Mesothelial cell of epicardium (in vitro differentiated cells): ENCODE results near the gene THTPA. TPM values are rescaled to one million over a fixed set of nuclear protein-coding genes. Genes with fewer than 3 reads are reported as not detected.
A peak's percentile ranks its signal among the peaks of the same experiment; 100 is the strongest.
"Not testable (repeated sequence)": the region's sequence is repeated elsewhere in the genome, so short reads cannot be mapped to it uniquely, and the experiment has no call there.

ENCODE experiments used
- DNase-seq, 2 experiments: peaks; one replicate each; pipeline ENCODE4 v3.0.0; 2021; ENCODE audit warnings: low spot score in 2 of 2; ENCODE audit not compliant: unreplicated experiment in 2 of 2
- H3K27ac Mint-ChIP-seq: 2 replicates; pipeline ENCODE4 v1.8.0; 2021; ENCODE audit warnings: mixed read lengths
- H3K27me3 Mint-ChIP-seq: 2 replicates; pipeline ENCODE4 v1.8.0; 2021; ENCODE audit warnings: low read depth, mixed read lengths
- H3K36me3 Mint-ChIP-seq: 2 replicates; pipeline ENCODE4 v1.8.0; 2021; ENCODE audit warnings: mixed read lengths
- H3K4me1 Mint-ChIP-seq: 2 replicates; pipeline ENCODE4 v1.8.0; 2021; ENCODE audit warnings: mixed read lengths
- H3K4me3 Mint-ChIP-seq: 2 replicates; pipeline ENCODE4 v1.8.0; 2021; ENCODE audit warnings: mild to moderate bottlenecking, moderate library complexity, mixed read lengths
- H3K9me3 Mint-ChIP-seq: 2 replicates; pipeline ENCODE4 v1.8.0; 2021; ENCODE audit warnings: mixed read lengths
- CTCF ChIP-seq: fragments of 200-600 bp; sonication (generic); IDR thresholded peaks from one replicate; pipeline ENCODE4 v1.5.0; 2021; ENCODE audit warnings: antibody characterized with exemption; ENCODE audit not compliant: unreplicated experiment
- total RNA-seq: library from RNA; stranded (reverse); gene quantifications from 3 replicates; pipeline ENCODE4 v1.2.1, GENCODE V29; 2021

Gene THTPA
- total RNA-seq, 1 donor from 2014 or later, result 15.2 TPM

GRCh38 chr14:23536494-23536893 is 19.6 kb upstream of the THTPA start:
- no peak for DNase-seq
- Mint-ChIP-seq H3K27me3 (no peaks in the 10 kb centered on the region), H3K4me3 (no peak overlapping the region), H3K9me3 (no peaks in the 10 kb centered on the region), H3K36me3 (peaks cover 2% of the 10 kb centered on the region), H3K27ac (no peak overlapping the region), H3K4me1 (peaks cover 24% of the 10 kb centered on the region)
- no peak for TF ChIP-seq CTCF

GRCh38 chr14:23536906-23537305 is 19.2 kb upstream of the THTPA start:
- peaks cover 24% of the 10 kb centered on the region for H3K4me1 Mint-ChIP-seq
- H3K4me3 Mint-ChIP-seq, DNase-seq, H3K27me3 Mint-ChIP-seq, H3K9me3 Mint-ChIP-seq, H3K36me3 Mint-ChIP-seq, H3K27ac Mint-ChIP-seq: not testable (repeated sequence)

- TF ChIP-seq CTCF, result no peak
- Mint-ChIP-seq H3K27me3 (no peaks in the 10 kb centered on the region), H3K27ac (peak overlapping the region; percentile 62), H3K4me3 (no peak overlapping the region), H3K36me3 (peaks cover 2% of the 10 kb centered on the region), H3K9me3 (no peaks in the 10 kb centered on the region), H3K4me1 (peaks cover 24% of the 10 kb centered on the region)
- DNase-seq, result no peak
Observed at GRCh38 chr14:23537351-23538049, 18.6 kb upstream of the THTPA start.

GRCh38 chr14:23538050-23538718 is 17.9 kb upstream of the THTPA start:
- Mint-ChIP-seq H3K9me3 (no peaks in the 10 kb centered on the region), H3K27ac (peak overlapping the region; percentile 62), H3K36me3 (peaks cover under 1% of the 10 kb centered on the region), H3K4me1 (peaks cover 24% of the 10 kb centered on the region), H3K4me3 (peak overlapping the region; percentile 20), H3K27me3 (no peaks in the 10 kb centered on the region)
- DNase-seq, result no peak
- no peak for TF ChIP-seq CTCF

GRCh38 chr14:23538785-23539184 is 17.3 kb upstream of the THTPA start:
- peak overlapping the region; percentile 20 for H3K4me3 Mint-ChIP-seq
- no peaks in the 10 kb centered on the region for H3K27me3 Mint-ChIP-seq
- H3K9me3 Mint-ChIP-seq, result no peaks in the 10 kb centered on the region
- peak overlapping the region; percentile 22 for H3K27ac Mint-ChIP-seq
- no peak for TF ChIP-seq CTCF
- peaks cover 3% of the 10 kb centered on the region for H3K36me3 Mint-ChIP-seq
- peaks cover 24% of the 10 kb centered on the region for H3K4me1 Mint-ChIP-seq
- no peak for DNase-seq
